HFF-Myc (cell line): ENCODE measurements around the gene GHRHR.

Source experiments
- DNase-seq: peaks from one replicate; pipeline ENCODE4 v3.0.0-alpha.2; 2011; ENCODE audit warnings: low read depth; ENCODE audit errors: extremely low read depth
- H3K4me3 ChIP-seq: replicated peaks from 2 replicates; pipeline ENCODE4 v1.5.1; 2011; ENCODE audit warnings: low read depth, mild to moderate bottlenecking, control low read depth, low read length
- TF ChIP-seq, protein P1 (sequence below): IDR thresholded peaks from 2 replicates; pipeline ENCODE4 v1.5.1; 2012; ENCODE audit warnings: mild to moderate bottlenecking, low read depth, low read length, control low read depth; ENCODE audit errors: missing control alignments

Gene GHRHR

DNA sequence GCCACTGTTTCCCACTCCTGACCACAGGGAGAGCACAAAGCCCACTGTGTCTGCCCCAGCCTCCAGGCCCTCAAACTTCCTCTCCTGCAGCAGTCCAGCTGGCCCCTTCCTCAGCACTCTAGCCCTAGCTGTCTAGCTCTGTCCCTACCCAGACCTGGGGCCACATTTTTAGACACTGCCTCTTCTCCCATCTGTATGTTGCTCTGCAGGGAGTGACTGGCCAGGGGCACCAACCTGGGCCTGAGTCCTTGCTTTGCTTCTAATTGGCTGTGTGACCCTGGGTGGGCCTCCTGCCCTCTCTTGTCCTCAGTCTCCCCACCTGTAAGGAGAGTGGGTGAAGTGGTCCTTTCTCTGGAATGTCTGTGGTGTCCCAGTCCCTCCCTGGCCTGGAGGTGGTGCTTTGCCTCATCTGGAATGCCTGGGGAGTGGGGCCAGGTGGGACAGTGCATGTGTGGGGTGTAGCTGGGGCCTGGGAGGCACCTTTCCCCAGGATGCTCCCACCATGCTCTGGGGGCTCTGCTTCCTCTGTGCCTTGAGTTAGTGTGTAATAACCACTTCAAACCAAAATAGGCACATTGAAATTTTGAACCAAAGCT lies 27.0 kb upstream of the GHRHR start:
- no peak overlapping the region for H3K4me3 ChIP-seq
- TF ChIP-seq, protein P1, sequence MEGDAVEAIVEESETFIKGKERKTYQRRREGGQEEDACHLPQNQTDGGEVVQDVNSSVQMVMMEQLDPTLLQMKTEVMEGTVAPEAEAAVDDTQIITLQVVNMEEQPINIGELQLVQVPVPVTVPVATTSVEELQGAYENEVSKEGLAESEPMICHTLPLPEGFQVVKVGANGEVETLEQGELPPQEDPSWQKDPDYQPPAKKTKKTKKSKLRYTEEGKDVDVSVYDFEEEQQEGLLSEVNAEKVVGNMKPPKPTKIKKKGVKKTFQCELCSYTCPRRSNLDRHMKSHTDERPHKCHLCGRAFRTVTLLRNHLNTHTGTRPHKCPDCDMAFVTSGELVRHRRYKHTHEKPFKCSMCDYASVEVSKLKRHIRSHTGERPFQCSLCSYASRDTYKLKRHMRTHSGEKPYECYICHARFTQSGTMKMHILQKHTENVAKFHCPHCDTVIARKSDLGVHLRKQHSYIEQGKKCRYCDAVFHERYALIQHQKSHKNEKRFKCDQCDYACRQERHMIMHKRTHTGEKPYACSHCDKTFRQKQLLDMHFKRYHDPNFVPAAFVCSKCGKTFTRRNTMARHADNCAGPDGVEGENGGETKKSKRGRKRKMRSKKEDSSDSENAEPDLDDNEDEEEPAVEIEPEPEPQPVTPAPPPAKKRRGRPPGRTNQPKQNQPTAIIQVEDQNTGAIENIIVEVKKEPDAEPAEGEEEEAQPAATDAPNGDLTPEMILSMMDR = no peak
- DNase-seq = no peak

DNA sequence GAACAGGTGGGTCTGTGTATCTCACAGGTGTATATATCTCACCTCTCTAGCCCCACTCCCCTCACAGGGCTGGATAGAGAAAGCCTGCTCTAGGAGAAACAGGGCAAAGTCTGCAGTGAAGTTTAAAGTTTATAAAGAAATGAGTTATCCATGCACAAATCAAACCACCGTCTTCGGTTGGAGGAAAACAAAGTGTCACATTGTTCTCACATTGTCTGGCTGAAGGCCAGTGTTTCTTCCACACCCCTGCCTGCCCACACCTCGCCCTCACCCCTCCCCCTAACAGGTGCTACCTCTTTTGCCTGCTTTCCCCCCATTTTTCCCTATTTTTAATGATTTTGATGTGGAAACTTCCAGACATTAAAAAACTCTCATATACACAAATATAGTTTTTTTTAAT lies 26.3 kb upstream of the GHRHR start:
- DNase-seq = no peak
- TF ChIP-seq, protein P1 = no peak
- H3K4me3 ChIP-seq = no peak overlapping the region

GRCh38 chr7:30938435-30939316 lies 25.1 kb upstream of the GHRHR start:
- TF ChIP-seq, protein P1 = peak; percentile 99
- DNase-seq = peak; percentile 48
- no peak overlapping the region for H3K4me3 ChIP-seq

DNA sequence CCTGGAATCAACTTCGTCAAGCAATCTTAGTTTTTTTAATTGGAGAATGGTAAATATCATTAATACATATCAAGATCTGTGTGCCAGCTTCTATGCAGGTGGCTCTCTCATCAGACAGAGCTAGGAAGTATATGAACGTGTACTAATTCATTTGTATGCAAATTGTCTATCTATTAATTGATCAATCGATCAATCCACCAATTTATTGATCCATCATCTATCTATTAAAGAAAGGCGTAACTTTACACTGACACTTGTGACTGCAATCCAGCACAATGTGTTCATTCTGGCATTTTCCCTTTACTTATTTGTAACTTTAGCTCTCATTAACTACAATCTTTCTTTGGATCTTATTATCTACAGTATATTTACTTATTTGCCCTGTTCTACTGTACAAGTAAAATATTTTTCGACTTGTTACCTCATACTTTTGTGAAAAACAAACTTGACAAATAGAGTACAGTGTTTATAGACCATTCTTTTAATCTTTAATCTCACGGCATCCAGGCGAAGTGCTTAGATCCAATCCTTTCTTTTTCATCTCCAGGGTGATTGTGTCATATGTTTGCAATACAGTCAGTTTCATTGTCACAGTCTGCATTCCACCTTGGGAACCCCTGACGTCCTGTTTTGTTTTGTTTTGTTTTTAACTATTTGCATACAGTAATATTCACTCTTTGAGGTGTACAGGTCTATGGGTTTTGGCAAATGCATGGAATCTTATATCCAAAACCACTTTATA lies 22.0 kb upstream of the GHRHR start:
- no peak overlapping the region for H3K4me3 ChIP-seq
- TF ChIP-seq, protein P1 = no peak
- no peak for DNase-seq

DNA sequence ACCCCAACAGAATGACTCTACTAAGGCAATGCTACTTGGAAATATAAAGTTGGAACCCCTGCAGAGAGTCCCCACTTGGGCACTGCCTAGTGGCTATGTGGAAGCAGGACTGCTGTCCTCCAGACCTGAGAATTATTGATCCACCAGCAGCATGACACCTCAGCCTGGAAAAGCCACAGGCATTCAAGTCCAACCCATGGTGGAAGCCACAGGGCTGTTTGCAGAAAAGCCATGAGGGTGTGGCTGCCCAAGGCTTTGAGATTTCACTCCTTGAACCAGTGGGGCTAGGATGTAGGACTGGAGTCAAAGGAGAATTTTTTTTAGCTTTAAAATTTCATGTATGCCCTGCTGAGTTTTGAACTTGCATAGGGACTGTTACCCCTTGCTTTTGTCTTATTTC lies 13.6 kb upstream of the GHRHR start:
- TF ChIP-seq, protein P1 = no peak
- no peak overlapping the region for H3K4me3 ChIP-seq
- no peak for DNase-seq

GRCh38 chr7:30954914-30955313 lies 8.8 kb upstream of the GHRHR start:
- DNase-seq = no peak
- no peak overlapping the region for H3K4me3 ChIP-seq
- TF ChIP-seq, protein P1 = no peak
